Embryonic facial prominence (tissue), 1 donor: ENCODE measurements around the gene UBE2M.
A peak's percentile ranks its signal among the peaks of the same experiment; 100 is the strongest.

Source experiments
- DNase-seq: peaks from one replicate; pipeline ENCODE4 v3.0.0-alpha.2; 2016; ENCODE audit errors: extremely low spot score

UBE2M gene

DNA sequence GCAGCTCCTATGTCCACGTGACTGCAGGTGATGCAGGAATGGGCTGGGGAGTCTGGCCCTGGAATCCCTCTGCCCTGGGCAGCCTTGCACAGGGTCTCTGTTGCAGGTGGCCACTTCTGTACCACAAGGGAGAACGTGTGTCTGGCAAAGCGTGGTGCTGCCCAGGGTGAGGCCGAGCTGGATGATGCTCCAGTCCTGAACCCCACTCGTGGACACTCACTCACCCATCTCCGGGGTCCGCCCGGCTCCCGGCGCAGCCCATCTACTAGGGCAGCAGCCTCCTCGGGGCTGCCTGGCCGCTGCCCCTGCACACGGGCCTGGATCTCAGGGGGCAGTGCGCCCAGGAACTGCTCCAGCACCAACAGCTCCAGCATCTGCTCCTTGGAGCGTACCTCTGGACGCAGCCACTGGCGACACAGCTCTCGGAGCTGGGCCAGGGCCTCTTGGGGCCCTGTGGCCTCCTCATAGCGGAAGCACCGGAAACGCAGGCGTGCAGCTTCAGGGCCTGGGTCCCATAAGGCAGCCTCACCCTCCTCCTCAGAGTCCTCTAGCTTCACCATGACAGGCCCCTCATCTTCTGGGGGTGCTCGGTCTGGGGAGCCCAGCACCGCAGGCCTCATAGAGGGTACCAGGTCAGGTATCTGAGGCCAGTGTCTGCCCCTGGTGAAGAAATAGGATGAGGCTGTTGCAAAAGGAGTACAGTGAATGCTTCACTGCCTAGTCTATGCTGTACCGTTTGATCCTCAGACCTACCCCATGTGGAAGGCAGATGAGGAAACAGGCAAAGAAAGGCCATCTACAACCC is 12.6 kb upstream of the UBE2M start:
- no peak for DNase-seq

DNA sequence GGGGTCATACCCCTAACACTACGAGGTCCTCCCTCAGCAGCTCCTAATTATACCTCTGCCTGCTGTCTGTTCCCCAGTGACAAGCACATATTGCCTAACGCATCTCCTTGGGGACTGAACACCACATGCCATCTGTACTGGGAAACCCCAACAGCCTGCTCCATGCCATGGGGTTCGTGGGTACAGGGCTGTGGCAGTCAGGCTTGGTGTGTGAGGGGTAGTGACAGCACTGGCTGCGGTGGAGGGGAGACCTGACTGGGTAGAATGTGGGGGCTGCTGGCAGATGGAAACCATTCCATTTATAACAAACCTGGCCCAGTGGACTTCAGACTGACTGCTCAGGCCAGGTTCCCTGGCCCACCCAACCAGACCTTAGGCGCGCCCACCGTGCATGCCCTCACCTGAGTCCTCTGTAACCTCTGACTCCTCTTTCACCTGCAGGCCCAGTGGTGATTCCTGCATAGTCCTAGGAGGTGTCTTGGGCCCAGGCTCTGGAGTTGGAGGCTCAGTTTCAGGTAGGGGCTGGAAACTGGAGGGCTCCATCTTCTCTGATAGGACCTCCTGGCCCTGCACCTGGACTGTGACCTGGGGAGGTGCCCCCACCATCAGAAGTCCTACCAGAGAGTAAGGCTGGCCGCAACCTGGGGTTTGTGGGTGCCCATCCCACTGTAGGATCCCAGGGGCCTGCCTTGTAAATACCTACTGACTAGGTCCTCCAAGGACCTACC is 11.7 kb upstream of the UBE2M start:
- no peak for DNase-seq

DNA sequence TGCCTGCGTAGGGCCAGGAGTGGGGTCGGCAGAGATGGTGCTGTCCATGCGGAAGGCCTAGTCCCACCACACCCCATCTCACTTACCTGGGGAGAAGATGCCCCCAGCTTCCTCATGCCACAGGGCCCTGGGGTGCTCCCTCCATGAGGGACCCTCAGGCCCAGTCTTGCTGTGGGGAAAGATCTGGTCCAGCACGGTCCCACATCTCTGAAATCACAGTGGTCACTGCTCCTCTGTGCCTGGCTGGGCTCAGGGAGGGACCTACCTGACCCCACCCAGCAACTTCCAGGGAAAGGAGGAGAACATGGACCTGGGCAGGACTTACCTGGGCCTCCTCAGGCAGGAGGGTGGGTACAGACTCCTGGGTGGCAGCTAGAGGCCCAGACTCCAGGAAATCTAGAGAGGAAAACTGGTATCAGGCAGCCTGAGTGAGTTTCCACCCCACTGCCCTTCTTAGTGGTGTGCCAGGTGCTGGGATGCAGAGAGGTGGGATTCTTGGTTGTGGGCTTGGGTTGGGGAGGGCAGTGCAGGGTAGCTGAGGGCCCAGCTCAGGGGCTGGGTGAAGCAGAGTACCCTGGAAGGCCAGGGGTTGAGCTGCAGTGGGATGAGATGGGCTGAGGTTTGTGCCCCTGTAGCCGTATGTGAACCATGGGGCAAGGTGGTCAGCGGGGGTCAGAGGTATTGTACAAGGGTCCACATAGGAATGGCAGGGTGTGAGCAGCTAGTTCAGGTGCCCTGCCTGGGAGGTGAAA is 11.0 kb upstream of the UBE2M start:
- no peak for DNase-seq

DNA sequence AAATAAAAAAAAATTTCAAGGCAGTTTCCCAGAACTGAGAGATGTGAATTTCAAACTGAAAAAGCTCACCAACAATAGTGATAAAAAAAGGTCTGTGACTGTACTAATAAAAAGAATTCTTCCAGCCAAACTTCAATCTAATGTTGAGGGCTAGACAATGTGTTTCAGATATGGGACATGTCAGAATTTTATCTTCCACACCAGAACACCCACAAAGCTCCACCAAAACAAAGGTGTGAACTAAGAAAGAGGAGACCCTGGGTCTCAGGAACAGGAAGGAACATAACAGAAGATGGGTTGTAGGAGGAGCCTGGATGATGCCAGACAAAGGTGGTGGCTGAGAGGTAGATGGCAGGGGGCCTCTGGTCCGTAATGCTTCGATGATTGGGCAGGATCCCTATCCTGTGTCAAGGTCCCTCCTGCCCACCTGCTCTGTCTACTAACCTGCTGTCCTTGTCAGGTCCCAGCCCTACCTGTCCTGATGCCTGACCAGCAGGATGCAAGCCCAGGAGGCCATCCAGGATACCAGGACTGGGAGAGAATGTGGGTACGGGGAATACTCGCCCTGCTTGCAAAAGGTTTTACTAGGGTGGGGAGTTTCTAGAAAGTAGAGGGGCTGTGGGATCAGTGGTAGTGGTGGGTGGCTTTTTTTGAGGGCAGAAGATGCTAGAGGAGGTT is 10.2 kb upstream of the UBE2M start:
- no peak for DNase-seq

DNA sequence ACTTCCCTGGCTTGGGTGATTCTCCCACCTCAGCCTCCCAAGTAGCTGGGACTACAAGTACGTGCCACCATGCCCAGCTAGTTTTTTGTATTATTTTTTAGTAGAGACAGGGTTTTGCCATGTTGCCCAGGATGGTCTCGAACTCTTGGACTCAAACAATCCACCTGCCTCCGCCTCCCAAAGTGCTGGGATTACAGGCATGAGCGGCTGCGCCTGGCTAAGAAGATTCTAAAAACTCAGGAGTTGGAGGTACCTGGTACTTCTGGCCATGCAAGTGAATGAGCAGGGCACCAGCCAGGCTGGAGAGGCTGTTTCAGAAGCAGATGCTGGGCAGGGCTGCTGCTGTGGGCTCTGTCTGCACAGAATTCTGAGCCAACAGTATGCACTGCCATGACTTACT is 8.6 kb upstream of the UBE2M start:
- no peak for DNase-seq

DNA sequence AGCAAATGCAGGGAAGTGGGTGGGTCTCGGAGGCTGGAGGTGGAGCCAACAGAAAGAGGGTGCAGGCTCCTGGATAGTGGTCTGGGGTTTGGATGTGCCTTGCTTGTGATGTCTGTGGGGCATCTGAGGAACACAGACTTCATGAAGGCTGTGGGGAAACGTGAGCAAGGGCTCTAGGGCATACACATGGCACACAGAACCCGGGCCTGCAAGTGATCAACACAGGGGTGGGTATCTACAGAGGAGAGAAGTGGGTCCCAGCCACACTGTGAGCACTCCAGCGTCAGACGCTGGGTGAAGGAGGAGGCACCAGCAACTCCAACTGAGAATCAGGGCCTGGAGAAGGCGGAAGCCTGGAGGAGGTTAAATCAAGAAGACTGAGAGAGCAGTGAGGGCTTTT is 5.4 kb upstream of the UBE2M start:
- no peak for DNase-seq

DNA sequence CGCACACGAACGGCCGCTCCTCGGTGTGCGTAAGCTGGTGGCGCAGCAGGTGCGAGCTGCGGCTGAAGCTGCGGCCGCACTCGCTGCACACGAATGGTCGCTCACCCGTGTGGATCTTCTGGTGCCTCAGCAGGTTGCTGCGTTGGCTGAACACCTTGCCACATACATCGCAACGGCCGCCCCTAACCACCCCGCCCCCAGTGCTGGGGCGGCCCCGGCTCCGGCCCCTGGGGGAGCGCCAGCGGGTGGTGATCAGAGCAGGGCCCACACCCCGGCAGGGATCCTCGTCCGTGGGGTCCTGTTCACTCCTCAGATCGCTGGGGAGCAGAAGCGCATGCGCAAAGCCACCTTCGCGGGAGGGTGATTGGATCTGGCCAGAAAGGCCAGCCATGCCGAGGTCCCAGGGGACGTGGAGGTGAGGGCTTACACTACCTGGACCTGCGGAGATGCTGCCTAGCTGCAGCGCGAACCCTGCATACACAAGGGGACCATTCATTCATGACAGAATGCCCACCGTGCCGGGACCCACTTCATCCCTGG is 4.7 kb upstream of the UBE2M start:
- no peak for DNase-seq

DNA sequence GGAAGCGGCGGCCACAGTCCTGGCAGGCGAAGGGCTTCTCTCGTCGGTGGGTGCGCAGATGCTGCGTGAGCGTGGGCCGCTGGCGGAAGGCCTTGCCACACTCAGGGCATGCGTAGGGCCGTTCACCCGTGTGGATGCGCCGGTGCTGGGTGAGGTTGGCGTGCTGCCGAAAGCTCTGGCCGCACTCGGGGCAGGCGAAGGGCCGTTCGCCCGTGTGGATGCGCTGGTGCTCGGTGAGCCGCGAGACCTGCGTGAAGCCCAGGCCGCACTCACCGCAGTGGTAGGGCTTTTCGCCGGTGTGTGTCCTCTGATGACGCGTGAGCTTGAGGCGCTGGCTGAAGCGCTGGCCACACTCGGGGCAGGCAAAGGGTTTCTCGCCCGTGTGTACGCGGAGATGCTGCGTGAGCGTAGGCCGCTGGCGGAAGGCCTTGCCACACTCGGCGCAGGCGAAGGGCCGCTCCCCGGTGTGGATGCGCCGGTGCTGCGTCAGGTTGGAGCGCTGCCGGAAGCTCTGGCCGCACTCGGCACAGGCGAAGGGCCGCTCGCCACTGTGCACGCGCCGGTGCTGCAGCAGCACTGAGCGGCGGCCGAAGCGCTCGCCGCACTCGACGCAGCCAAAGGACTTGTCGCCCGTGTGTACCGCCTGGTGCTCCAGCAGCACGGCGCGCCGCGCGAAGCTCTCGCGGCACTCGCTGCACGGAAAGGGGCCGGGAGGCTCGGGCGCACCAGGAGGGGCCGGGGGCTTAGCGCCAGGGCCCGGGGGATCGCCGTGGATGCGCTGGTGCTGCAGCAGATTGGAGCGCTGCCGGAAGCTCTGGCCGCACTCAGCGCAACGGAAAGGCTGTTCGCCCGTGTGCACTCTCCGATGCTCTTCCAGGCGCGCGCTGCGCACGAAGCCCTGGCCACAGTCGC is 4.0 kb upstream of the UBE2M start:
- DNase-seq: no peak

DNA sequence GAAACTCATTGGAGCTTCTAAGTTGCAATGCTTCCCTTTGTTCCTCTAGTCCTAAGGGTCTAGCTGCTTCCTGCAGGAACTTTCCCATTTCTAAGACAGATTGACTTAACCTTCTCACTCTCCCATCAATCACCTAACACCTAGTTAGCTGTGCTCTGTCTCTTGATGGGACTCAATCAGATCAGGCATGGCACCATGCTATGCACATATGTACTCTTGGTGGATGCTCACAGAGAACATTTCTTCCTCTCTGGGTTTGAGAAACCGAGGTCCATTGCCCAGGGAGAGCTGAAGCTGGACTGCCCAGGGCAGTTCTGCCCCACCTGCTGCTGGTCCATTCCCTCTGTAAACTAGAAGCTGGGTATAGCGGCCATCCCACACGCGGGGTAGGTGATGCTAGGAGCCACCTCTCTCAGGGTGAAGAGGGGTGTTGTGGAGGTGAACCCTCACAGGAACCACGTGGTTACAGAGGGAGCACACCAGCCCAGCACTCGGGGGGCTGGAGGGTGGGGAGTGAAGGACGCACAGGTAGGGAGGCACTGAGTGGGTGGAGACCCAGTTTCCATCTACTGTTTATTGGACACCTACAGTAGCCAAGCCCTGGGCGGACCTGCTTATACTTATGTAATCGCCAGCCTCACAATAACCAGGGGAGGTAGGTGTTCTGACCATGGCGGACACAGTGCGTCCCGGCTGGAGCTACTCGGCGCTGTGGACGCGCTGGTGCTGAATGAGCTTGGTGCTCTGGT is 3.1 kb upstream of the UBE2M start:
- no peak for DNase-seq

DNA sequence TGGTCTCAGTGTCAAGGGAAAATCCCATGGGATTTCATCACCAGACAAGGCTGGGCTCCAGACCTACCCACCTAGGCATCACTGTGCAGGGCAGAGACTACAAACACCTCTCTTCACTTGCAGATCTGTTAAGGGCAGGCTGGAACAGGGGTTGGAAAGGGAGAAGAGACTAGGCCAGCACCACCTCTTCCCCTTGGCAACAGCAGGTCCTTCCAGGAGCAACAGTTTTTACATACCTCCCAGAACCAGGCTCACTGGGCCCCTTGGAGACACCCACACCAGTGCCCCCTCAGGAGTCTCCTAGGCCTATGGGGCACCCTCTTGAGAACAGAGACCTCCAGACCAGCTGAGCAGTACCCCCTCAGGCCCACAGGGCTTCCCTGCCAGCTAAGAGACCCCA is 2.5 kb upstream of the UBE2M start:
- DNase-seq: no peak

DNA sequence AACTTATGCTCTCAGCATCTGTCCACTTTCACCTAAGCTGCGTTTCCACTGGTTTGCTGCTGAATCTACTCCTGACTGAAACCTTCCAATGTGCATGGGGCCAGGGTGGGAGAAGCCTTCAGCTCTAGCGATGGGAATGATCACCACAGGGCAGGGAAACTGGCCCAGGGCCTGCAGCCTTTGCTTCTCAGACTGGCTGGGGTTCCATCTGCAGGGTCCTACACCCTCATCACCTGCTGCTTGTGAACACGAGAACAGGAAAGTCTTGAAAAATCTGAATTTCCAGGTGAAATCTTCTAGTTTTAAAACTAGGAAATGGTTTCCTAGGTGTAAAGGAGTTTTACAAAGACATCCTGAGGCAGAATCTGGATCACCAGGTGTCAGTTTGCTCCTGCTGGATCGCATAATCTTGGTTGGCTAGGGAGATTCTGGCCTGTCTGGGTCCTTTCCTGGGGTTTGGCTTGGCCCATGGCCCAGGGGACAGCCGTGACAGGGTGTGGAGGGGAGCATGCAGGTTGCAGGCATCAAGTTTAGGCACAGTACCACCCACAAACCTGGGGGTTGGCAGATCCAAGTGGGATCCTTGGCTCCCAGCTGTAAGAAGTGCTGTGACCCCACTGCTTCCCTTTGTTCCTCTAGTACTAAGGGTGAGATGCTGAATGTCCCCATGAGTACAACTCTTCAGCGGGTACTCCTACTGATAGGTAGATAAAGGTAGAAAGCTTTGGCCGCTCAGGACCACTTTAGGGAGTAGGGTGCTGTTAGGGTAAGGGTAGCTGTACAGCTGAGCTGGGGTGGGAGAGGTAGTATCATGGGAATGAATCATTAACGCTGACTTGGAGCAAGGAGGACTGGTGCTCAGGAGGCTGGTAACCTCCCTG is 1.8 kb upstream of the UBE2M start:
- DNase-seq: no peak

DNA sequence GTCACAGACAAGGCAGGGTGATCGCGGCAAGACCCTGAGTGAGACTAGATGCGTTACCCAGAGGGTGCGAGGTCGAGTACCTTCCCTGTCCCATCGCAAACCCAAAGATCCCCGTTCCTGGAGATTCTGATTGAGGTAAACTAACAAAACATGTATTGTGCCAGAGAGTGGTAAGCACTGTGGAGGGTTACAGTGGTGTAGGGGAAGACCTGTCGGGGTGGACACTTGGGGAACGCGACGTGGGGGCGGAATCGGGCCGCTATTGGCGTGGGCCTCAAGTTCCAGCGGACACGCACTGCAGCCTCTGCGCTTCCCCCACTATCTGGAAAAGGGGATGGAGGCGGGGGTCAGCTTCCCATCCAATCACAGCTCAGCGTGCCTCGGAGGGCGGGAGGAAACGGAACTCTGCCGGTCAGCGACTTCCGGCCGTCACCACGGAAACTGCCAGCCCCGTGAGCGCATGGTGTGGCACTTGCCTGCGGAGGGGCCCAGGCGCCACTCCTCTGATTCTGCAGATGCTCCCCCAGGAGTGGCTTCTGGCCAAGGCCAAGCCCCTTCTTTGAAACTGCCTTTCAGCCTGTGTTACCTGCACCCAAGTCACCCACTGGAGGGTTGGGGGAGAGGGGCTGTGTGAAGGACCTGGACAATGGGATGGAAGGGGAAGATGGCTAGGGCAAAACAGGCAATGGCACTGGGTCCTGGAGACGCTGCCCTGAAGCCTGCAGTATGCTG is 1.0 kb upstream of the UBE2M start:
- DNase-seq: peak; percentile 61

DNA sequence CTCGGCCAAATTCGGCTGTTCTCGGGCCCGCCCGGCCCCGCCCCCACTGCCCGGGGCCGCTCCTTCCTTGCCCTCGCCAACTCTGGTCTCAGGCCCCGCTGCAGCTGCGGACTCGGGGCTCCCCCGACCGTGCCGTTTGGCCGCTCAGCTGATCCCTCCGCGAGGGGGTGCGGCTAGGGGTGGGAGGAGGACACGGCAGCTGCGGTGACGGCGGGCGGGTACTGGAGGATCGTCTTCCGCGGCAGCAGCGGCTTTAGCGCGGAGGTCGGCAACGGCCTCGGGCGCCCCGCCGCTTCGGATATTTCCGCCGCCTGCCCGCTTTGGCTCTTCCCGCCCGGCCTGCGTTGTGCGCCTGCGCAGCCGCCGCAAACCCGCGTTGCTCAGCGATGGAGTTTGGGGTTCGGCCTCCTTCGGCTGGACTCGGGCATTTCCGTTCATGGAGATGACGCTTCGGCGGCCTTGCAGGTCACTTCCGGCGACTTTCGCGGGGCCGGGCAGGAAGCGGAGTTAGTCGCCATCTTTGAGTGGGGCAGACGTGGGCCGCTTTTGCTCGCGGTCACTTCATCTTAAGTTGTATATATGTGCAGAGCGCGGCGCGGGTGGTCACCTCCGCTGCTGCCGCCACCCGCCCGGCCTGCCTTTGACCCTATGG is 338 bp upstream of the UBE2M start:
- peak; percentile 97 for DNase-seq

DNA sequence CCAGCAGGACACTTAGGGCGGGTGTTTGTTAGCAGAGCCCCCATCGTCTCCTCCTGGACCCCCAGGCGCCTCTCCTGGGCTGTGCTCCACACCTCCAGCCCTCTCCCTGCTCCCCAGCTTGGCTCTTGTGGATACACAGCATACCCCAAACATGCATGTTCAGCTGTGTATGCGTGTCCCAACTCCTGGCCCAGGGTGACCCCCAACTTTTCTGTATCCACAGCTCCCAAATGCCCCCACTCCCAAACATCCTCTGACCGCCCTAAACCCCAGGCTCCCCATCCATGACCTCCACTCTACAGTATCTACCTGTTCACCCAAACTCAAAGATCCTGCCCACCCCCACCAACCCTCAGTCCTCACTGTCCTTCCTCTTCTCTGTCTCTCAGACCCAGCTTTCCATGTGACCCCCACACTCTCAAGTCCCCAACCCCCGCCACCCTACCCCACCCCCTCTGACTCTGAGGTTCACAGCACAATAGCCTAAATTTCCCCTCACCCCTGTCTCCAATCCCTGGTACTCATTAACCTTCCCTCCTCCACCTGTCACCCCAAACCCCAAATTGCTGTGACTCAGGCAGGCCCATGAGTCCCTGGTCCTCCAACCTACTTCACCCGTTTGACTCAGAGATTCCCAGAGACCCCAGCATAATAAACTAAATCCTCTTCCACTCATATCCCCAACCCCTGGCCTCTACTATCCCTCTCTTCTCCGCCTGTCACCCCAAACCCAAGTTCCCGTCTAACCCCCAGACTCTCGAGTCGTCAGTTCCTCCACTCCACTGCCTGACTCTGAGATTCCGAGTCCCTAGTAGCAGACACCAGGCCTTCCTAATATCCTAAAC is 968 bp downstream of the UBE2M start:
- DNase-seq: no peak

DNA sequence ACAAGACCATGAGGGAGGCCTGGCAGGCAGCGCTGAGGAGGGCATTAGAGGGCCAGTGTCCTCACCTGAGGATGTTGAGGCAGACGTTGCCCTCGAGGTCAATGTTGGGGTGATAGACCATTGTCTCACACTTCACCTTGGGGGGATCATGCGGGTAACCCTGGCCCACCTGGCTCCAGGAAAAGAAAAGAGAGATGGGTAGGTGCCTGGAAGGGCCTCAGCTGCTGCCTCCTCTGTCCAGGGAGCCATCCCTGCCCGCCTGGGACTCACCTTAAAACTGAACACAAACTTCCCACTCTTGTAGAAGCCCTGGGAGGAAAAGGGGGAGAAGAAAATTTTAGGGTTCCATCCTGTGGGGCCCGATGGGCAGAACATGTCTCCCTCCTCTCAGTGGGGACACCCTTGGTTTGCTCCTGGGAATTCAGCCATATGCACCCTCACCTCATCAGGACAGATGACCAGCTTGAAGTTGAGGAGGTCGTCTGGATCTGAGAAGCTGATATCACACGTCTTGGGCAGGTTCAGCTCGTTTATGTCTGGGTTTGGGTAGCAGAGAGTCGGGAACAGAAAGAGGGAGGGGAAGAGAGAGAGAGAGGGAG is 1.7 kb downstream of the UBE2M start:
- DNase-seq: no peak

DNA sequence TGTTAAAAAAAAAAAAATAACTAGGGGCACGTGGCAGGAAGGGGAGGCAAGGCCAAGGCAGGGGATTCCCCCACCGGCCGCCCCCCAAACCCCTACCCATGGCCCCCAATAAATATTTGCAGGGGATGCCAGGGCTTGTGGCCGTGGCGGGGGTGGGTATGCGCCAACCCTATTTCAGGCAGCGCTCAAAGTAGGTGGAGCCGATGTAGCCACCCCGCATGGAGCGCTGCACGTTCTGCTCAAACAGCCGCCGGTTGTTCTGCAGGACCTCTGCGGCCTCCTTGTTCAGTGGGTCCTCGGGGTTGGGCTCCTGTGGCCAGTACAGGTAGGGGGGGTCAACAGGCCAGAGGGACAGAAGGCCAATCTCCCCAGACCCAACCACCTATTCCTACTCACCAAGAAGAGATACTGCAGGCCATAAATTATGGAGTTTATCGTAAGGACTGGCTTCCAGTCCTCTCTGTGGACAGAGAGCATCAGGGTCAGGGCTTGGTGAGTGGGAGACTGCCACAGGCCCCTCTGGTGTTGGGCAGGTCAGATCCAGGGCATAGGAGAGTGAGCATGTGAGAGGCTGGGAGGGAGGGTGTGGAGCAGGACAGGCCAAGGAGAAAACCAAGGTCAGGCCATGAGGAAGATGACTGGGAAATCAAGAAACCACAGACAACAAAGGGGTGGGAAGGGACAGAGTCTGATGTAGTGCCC is 2.3 kb downstream of the UBE2M start:
- DNase-seq: no peak
